Measurements from ENCODE around the gene BMP8B. TPM values are rescaled to one million over a fixed set of nuclear protein-coding genes. Genes with fewer than 3 reads are reported as not detected.
"Not testable (repeated sequence)": the region's sequence is repeated elsewhere in the genome, so short reads cannot be mapped to it uniquely, and the experiment has no call there.

Gene BMP8B
- polyA plus RNA-seq, 2 donors = 0.12 to 0.36 TPM

DNA sequence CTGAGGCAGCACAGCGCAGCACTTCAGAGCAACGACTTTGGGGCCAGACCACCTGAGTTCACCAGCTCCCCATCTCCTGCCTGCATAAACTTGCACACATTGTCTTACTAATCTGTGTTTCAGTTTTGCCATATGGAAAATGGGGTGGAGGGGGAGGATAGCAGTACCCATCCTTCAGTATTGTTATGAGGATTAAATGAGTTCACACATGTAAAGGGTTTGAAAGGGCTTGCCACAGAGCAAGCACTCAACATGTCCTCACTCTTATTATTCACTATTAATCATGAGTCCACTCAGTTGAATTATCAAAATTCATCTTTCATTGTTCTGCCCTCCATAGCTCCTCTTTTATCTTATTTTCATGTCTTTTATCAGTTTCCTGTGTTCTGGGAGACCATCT, 40.1 kb upstream of the BMP8B start:
- H3K4me1 ChIP-seq (ENCODE audit: control insufficient read depth in 2 of 2, insufficient read depth in 2 of 2, low read length in 1 of 2) = peaks cover 3 to 13% of the 10 kb centered on the region in 2 donors
- H3K27me3 ChIP-seq (ENCODE audit: control insufficient read depth in 1 of 2, insufficient read depth in 2 of 2, low read length in 2 of 2) = no peaks in the 10 kb centered on the region
- WGBS, 2 donors = 69 to 72% methylated on average over 2 of the region's 2 CpGs
- H3K4me3 ChIP-seq (ENCODE audit: low read depth in 1 of 2, low read length in 2 of 2) = no peak overlapping the region
- H3K27ac ChIP-seq (ENCODE audit: low read depth in 2 of 2, low read length in 1 of 2) = no peak overlapping the region
- H3K36me3 ChIP-seq (ENCODE audit: control insufficient read depth in 2 of 2, insufficient read depth in 2 of 2, low read length in 1 of 2) = no peaks in the 10 kb centered on the region
- H3K9me3 ChIP-seq (ENCODE audit: control insufficient read depth in 2 of 2, insufficient read depth in 1 of 2, low read depth in 1 of 2, low read length in 1 of 2) = no peaks in the 10 kb centered on the region

DNA sequence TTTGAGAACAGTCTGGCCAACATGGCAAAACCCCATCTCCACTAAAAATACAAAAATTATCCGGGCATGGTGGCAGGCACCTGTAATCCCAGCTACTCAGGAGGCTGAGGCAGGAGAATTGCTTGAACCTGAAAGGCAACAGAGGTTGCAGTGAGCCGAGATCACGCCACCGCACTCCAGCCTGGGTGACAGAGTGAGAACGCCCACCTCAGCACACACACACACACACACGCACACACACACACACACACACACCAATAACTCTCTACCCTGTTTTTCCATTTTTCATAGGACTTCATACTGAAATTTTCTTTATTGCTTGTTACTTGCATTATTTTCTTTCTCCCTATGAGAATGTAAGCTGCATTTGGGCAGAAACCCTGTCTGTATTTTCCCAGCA, 39.6 kb upstream of the BMP8B start:
- H3K36me3 ChIP-seq (ENCODE audit: control insufficient read depth in 2 of 2, insufficient read depth in 2 of 2, low read length in 1 of 2); H3K4me3 ChIP-seq (ENCODE audit: low read depth in 1 of 2, low read length in 2 of 2); H3K27me3 ChIP-seq (ENCODE audit: control insufficient read depth in 1 of 2, insufficient read depth in 2 of 2, low read length in 2 of 2); H3K27ac ChIP-seq (ENCODE audit: low read depth in 2 of 2, low read length in 1 of 2); H3K9me3 ChIP-seq (ENCODE audit: control insufficient read depth in 2 of 2, insufficient read depth in 1 of 2, low read depth in 1 of 2, low read length in 1 of 2): not testable (repeated sequence)
- WGBS, 2 donors = 86 to 96% methylated on average over 6 of the region's 6 CpGs
- peaks cover 3 to 13% of the 10 kb centered on the region in 2 donors for H3K4me1 ChIP-seq (ENCODE audit: control insufficient read depth in 2 of 2, insufficient read depth in 2 of 2, low read length in 1 of 2)

DNA sequence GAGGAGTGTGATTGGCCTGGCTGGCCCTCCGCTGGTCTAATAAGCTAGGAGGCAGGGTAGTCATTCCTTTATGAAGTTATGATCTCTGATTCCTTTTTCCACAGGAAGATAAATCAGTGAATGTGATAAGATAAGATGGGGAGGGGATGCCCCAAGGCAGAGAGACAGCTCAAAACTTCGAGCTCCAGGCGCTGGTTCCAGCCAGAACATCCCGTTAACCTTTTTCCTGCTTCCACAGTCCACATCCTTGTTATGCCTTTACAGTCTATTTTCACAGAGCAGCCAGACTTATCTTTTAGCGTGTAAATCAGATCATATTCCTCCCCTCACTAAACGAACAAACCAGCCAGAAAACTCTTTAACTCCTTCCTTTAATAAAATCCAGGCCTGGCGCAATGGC, 38.5 kb upstream of the BMP8B start:
- 73 to 76% methylated on average over 7 of the region's 7 CpGs for WGBS, 2 donors

DNA sequence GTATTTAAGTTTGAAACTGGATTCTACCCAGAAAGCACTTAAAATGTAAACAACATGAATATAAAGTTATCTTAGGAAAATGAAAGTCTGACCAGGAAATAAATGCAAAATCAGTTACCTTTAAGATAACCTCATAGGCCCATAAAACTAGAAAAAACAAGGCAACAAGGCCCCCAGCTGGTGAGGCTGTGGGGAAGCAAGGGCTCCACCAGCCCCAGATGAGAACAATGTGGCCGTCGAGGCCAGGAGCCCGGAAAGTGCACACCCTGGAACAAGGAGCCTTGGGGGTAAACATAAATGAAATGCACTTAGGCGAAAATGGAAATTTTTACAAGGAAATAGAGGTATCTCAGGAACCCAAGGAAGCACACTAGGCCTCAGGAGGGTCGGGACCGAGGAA, 37.9 kb upstream of the BMP8B start:
- peaks cover 3 to 13% of the 10 kb centered on the region in 2 donors for H3K4me1 ChIP-seq (ENCODE audit: control insufficient read depth in 2 of 2, insufficient read depth in 2 of 2, low read length in 1 of 2)
- no peak overlapping the region for H3K4me3 ChIP-seq (ENCODE audit: low read depth in 1 of 2, low read length in 2 of 2)
- 66 to 79% methylated on average over 6 of the region's 6 CpGs for WGBS, 2 donors
- no peaks in the 10 kb centered on the region for H3K36me3 ChIP-seq (ENCODE audit: control insufficient read depth in 2 of 2, insufficient read depth in 2 of 2, low read length in 1 of 2)
- no peak overlapping the region for H3K27ac ChIP-seq (ENCODE audit: low read depth in 2 of 2, low read length in 1 of 2)
- H3K27me3 ChIP-seq (ENCODE audit: control insufficient read depth in 1 of 2, insufficient read depth in 2 of 2, low read length in 2 of 2) = no peaks in the 10 kb centered on the region
- H3K9me3 ChIP-seq (ENCODE audit: control insufficient read depth in 2 of 2, insufficient read depth in 1 of 2, low read depth in 1 of 2, low read length in 1 of 2) = no peaks in the 10 kb centered on the region

More for the DNA sequence above, 38.5 kb upstream of the BMP8B start:
- H3K36me3 ChIP-seq (ENCODE audit: control insufficient read depth in 2 of 2, insufficient read depth in 2 of 2, low read length in 1 of 2) = no peaks in the 10 kb centered on the region
- H3K4me1 ChIP-seq (ENCODE audit: control insufficient read depth in 2 of 2, insufficient read depth in 2 of 2, low read length in 1 of 2) = peaks cover 3 to 13% of the 10 kb centered on the region in 2 donors
- H3K27ac ChIP-seq (ENCODE audit: low read depth in 2 of 2, low read length in 1 of 2) = no peak overlapping the region
- no peaks in the 10 kb centered on the region for H3K9me3 ChIP-seq (ENCODE audit: control insufficient read depth in 2 of 2, insufficient read depth in 1 of 2, low read depth in 1 of 2, low read length in 1 of 2)
- H3K4me3 ChIP-seq (ENCODE audit: low read depth in 1 of 2, low read length in 2 of 2) = no peak overlapping the region
- H3K27me3 ChIP-seq (ENCODE audit: control insufficient read depth in 1 of 2, insufficient read depth in 2 of 2, low read length in 2 of 2) = no peaks in the 10 kb centered on the region

DNA sequence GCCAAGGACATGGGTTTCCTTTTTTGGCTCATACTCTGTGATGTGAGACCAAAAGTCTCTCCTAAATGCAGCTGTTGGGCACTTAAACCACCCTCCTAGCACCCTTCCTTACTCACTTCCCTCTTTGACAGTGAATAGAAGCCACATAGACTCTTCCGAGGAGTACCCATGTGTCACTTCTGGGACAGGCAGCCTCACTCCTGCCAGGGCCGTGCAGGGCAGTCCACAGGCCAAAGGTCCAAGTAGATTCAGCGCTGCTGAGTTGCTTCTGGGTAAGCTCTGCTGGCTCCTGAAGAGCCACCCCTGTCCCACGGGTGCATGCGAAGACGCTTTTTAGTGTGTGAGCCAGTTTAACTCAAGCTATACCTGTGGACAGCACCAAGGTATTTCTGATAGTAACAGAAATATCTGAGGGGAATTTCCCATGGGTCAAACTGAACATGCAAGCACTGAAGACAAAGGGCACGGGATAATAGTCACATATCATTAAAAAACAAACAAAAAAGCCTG, 36.8 kb upstream of the BMP8B start:
- Histone ChIP-seq H3K4me1 (ENCODE audit: control insufficient read depth in 2 of 2, insufficient read depth in 2 of 2, low read length in 1 of 2) (peaks cover 3 to 12% of the 10 kb centered on the region in 2 donors), H3K36me3 (ENCODE audit: control insufficient read depth in 2 of 2, insufficient read depth in 2 of 2, low read length in 1 of 2) (no peaks in the 10 kb centered on the region), H3K27me3 (ENCODE audit: control insufficient read depth in 1 of 2, insufficient read depth in 2 of 2, low read length in 2 of 2) (no peaks in the 10 kb centered on the region), H3K27ac (ENCODE audit: low read depth in 2 of 2, low read length in 1 of 2) (no peak overlapping the region), H3K4me3 (ENCODE audit: low read depth in 1 of 2, low read length in 2 of 2) (no peak overlapping the region), H3K9me3 (ENCODE audit: control insufficient read depth in 2 of 2, insufficient read depth in 1 of 2, low read depth in 1 of 2, low read length in 1 of 2) (no peaks in the 10 kb centered on the region)
- 70 to 75% methylated on average over 7 of the region's 7 CpGs for WGBS, 2 donors

DNA sequence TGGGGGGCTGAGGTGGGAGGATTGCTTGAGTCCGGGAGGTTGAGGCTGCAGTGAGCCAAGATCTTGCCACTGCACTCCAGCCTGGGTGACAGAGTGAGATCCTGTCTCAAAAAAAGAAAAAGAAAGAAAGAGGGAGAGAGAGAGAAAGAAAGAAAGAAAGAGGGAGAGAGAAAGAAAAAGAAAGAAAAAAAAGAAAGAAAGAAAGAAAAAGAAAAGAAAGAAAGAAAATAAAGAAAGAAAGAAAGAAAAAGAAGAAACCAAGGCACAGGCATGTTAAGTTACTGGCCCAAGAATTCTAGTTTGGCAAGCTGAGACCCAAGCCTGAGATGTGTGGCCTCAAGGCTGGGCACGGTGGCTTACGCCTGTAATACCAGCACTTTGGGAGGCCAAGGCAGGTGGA, 34.8 kb upstream of the BMP8B start:
- H3K4me1 ChIP-seq (ENCODE audit: control insufficient read depth in 2 of 2, insufficient read depth in 2 of 2, low read length in 1 of 2) = peaks cover 3 to 18% of the 10 kb centered on the region in 2 donors
- H3K9me3 ChIP-seq (ENCODE audit: control insufficient read depth in 2 of 2, insufficient read depth in 1 of 2, low read depth in 1 of 2, low read length in 1 of 2); H3K27me3 ChIP-seq (ENCODE audit: control insufficient read depth in 1 of 2, insufficient read depth in 2 of 2, low read length in 2 of 2); H3K36me3 ChIP-seq (ENCODE audit: control insufficient read depth in 2 of 2, insufficient read depth in 2 of 2, low read length in 1 of 2); H3K4me3 ChIP-seq (ENCODE audit: low read depth in 1 of 2, low read length in 2 of 2); H3K27ac ChIP-seq (ENCODE audit: low read depth in 2 of 2, low read length in 1 of 2): not testable (repeated sequence)
- 92 to 97% methylated on average over 3 of the region's 3 CpGs for WGBS, 2 donors

DNA sequence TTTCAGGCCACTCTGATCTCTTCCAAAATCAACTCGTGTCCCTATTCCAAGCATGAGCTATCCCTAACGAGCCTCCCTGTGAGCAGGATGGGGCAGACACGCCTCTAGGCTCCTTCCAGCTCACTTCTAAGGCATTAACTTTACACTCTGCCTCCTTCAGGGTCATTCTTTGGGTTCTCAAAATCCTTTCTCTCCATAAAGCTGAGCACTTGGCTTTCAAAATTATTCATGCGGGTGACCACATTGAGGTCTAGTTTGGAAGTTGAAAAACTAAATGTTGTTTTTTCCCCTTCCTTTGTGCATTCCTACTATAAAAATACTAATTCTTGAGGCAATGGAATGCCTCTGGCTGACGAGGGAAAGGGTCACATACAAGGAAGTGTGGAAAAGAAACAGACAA, 33.5 kb upstream of the BMP8B start:
- 66 to 68% methylated on average over 5 of the region's 5 CpGs for WGBS, 2 donors
- no peaks in the 10 kb centered on the region for H3K36me3 ChIP-seq (ENCODE audit: control insufficient read depth in 2 of 2, insufficient read depth in 2 of 2, low read length in 1 of 2)
- no peak overlapping the region for H3K27ac ChIP-seq (ENCODE audit: low read depth in 2 of 2, low read length in 1 of 2)
- H3K9me3 ChIP-seq (ENCODE audit: control insufficient read depth in 2 of 2, insufficient read depth in 1 of 2, low read depth in 1 of 2, low read length in 1 of 2) = no peaks in the 10 kb centered on the region
- no peaks in the 10 kb centered on the region for H3K27me3 ChIP-seq (ENCODE audit: control insufficient read depth in 1 of 2, insufficient read depth in 2 of 2, low read length in 2 of 2)
- peaks cover 3 to 25% of the 10 kb centered on the region in 2 donors for H3K4me1 ChIP-seq (ENCODE audit: control insufficient read depth in 2 of 2, insufficient read depth in 2 of 2, low read length in 1 of 2)
- no peak overlapping the region for H3K4me3 ChIP-seq (ENCODE audit: low read depth in 1 of 2, low read length in 2 of 2)

DNA sequence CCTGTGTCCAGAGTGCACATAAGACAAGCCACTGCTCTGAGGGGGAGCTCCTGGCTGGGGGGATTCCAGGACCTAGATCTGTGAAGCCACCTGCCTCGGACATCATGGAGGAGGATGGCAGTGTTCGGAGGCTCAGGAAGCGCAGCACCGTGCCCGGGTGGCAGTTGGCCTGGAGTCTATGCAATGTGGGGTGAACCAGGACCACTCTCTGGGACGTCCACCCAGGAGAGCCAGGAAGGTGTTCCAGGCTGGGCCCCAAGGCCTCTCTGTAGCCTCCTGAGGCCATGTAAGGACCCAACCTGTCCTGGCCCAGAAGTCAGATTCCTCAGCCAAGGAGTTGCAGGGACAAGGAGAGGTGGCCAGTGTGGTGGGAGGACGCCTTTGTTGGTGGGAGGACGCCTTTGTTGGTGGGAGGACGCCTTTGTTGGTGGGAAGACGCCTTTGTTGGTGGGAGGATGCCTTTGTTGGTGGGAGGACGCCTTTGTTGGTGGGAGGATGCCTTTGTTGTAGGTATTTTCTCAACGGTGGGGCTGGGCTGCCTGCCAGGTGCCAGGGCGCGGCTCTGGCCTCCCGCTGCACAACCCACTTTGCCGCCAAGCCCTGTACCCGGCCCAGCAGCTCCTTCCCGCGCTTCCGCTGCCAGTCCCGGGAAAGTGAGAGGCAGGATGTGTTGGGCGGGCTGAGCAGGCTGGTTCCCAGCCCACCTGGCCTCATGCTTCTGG, 30.6 kb upstream of the BMP8B start:
- Histone ChIP-seq H3K4me3 (ENCODE audit: low read depth in 1 of 2, low read length in 2 of 2) (no peak overlapping the region), H3K27ac (ENCODE audit: low read depth in 2 of 2, low read length in 1 of 2) (peak overlapping the region; percentile 51 to 79), H3K9me3 (ENCODE audit: control insufficient read depth in 2 of 2, insufficient read depth in 1 of 2, low read depth in 1 of 2, low read length in 1 of 2) (no peaks in the 10 kb centered on the region), H3K4me1 (ENCODE audit: control insufficient read depth in 2 of 2, insufficient read depth in 2 of 2, low read length in 1 of 2) (peaks cover 0 to 18% of the 10 kb centered on the region in 2 donors), H3K36me3 (ENCODE audit: control insufficient read depth in 2 of 2, insufficient read depth in 2 of 2, low read length in 1 of 2) (no peaks in the 10 kb centered on the region), H3K27me3 (ENCODE audit: control insufficient read depth in 1 of 2, insufficient read depth in 2 of 2, low read length in 2 of 2) (no peaks in the 10 kb centered on the region)
- WGBS, 2 donors = 63 to 70% methylated on average over 21 to 22 of the region's 22 CpGs

DNA sequence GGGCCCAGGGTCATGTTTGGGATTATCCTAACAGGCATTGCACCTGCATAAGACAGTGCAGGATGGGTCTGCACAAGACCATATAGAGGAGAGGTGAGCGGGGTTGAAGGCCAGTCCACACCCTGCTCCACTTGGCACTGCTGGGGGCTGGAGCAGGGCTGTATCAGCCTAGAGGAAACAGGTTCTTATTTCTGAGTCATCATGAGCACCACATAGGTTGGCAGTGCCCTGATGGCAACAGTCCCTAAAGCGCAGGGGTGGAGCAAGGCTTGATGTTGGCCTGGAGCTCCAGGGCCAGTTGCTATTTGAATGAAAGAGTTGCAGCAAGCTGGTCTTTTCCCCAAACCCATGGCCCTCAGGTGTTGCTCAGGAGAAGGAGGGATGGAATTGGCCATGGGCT, 29.8 kb upstream of the BMP8B start:
- H3K27me3 ChIP-seq (ENCODE audit: control insufficient read depth in 1 of 2, insufficient read depth in 2 of 2, low read length in 2 of 2) = no peaks in the 10 kb centered on the region
- 57 to 64% methylated on average over 2 of the region's 2 CpGs for WGBS, 2 donors
- H3K4me3 ChIP-seq (ENCODE audit: low read depth in 1 of 2, low read length in 2 of 2) = no peak overlapping the region
- H3K27ac ChIP-seq (ENCODE audit: low read depth in 2 of 2, low read length in 1 of 2) = peak overlapping the region; percentile 81 to 95
- no peaks in the 10 kb centered on the region for H3K9me3 ChIP-seq (ENCODE audit: control insufficient read depth in 2 of 2, insufficient read depth in 1 of 2, low read depth in 1 of 2, low read length in 1 of 2)
- H3K36me3 ChIP-seq (ENCODE audit: control insufficient read depth in 2 of 2, insufficient read depth in 2 of 2, low read length in 1 of 2) = no peaks in the 10 kb centered on the region
- peaks cover 0 to 18% of the 10 kb centered on the region in 2 donors for H3K4me1 ChIP-seq (ENCODE audit: control insufficient read depth in 2 of 2, insufficient read depth in 2 of 2, low read length in 1 of 2)
